HG03280 (cell line): Measurements from ENCODE around the gene EFNA5.

Experiments used
- ATAC-seq: cut with Tn5 transposase; IDR thresholded peaks from one replicate; pipeline ENCODE4 v1.9.1; 2021; ENCODE audit warnings: mild to moderate bottlenecking, moderate library complexity; ENCODE audit not compliant: unreplicated experiment

Gene EFNA5

DNA sequence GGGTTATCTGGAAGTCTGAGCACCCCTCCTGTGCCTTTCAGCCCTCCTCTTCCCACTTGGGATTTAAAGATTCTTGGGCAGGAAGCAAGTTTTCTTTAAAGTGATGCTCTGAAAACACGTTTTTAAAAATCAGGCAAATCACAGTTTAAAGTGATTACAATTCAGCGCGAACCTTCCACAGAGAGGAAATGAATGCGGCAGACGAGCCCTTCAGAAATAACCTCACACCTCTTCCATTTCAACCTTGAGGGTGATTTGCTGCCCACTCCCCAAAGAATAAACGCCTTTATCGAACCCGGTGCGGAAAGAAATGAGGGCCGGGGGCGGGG, 2.3 kb upstream of the EFNA5 start:
- no peak for ATAC-seq

DNA sequence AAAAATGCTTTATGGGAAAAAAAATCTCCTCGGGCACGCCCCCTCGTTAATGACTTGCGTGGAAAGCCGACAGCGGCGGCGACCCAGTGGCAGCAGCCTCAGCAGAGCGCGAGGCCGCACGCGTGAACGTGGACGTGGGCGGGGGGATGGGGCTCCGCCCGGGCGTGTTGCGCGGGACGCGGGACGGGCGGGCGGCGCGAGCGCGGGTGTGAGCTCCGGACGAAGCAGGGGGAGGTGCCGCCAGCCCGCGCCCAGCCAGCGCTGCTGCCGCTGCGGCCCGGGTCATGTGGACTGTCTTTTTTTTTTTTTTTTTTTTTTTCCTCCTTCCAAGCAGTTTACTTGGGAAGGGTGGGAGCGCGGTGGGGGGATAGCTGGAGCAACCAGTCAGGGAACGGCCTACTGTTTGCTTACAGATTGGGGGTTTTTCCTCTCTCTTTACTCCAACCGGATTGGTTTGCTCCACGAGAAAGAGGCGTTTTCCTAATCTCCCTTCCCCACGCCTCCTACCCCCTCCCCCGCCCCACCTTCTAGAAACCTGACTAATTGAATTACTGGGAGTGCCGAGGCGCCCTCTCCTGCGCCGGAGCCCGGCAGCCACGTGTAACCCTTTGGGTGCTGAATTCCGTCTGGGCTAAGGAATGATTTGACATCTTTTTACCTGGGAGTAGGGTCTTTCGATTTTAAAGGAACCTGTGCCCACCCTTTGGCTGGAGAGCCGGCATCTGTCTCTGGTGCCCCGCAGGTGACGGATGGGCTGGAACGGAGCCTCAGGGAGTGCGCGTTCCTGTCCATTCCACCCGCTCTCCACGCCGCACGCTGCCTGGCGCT, 1.7 kb upstream of the EFNA5 start:
- no peak for ATAC-seq

DNA sequence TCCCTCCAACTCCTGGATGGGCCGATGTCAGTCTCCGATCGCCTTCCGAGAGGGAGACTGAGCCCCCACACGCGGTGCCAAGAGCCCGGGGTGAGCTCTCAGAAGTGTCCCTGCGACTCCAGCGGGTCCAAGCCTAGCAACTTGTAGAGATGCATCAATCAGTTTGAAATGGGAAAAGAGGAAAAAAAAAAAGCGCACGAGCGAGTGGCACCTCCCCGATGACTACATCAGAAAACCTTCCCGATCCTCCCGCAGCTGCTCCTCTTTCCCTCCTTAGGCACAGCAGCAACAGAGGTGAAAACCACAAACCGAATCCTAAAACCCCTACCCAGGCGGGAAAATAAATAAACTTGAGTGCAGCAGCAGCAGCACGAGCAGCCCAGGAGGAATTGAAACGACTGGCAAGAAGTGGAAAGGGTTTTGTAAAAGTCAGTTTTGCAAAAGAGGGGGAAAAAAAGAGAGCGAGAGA, 1.0 kb upstream of the EFNA5 start:
- no peak for ATAC-seq

DNA sequence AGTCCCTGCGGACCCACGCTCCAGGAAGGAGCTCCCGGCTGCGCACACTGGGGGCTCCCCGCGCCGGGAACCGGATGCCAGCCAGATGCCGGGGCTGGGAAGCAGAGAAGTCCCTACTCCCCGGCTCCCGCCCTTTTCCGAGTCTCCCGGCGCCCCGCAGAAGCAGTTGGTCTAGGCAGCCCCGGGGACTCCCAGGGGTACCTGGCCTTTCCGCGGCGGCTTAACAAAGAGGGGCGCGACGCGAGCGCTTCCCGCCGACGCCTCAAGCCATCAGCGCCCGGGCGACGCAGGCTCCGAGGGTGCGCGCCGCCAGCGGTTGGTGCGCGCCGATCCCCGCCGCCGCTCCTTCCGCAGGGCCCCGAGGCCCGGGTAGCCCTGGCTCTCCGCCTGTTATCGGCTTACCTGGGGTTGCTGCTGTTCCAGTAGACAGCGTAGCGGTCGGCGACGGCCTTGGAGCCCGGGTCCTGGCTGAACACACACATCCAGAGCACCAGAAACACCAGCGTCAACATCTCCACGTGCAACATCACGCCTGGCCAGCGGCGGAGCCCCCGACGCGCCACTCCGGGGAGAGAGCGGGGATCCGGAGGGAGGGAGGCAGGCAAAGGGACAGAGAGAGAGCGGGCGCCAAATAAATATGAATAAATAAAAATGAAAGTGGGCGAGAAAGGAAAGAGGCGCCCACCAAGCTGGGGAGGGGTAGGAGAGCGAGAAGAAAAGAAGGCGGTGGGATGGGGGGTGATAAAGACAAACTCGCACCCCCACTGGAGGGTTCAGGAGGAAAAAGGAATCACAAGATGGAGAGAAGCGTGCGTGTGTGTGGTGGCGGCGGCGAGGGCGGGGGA, 428 bp downstream of the EFNA5 start:
- ATAC-seq: no peak

DNA sequence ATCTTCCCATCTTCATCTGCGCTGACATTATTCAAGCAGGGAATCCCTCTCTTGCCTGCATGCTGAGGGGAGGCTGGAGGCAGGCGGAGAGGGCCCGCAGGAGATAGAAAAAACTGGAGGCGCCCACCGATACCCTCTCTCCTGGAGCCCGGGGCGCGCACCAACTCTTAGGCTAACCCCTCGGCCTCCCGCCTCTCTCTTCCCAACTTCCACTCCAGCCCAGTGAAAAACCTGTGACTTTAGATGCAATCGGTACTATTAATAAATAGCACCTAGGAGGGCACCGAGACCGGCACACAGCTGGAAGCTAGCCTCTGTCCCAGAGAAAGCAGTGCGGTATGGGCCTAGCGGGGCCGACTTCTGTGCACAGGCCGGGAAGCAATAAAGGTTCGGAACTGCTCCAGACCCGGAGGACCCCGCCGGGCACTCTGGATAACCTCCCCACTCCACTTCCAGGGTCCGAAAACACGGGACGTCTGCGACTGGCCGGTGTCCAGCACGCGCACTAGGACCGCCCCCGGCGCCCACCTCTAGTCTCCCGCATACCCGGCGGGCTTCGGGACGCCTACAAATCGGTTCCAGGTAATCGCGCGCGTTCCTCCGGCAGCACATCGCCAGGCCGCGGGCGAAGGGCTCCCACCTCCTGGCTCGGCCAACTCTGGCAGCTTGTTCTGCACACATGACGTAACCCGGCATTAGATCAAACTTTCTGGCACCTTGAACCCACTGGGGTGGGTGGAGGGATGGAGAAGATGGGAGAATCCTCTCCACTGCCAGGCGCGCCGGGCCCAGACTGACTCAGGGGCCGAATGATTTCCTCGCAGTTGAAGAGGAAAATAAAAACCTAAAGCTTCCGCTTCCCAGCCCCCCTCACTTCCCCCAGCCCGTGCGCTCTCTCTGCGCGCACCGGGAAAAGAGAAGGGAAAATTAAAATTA, 1.4 kb downstream of the EFNA5 start:
- no peak for ATAC-seq

DNA sequence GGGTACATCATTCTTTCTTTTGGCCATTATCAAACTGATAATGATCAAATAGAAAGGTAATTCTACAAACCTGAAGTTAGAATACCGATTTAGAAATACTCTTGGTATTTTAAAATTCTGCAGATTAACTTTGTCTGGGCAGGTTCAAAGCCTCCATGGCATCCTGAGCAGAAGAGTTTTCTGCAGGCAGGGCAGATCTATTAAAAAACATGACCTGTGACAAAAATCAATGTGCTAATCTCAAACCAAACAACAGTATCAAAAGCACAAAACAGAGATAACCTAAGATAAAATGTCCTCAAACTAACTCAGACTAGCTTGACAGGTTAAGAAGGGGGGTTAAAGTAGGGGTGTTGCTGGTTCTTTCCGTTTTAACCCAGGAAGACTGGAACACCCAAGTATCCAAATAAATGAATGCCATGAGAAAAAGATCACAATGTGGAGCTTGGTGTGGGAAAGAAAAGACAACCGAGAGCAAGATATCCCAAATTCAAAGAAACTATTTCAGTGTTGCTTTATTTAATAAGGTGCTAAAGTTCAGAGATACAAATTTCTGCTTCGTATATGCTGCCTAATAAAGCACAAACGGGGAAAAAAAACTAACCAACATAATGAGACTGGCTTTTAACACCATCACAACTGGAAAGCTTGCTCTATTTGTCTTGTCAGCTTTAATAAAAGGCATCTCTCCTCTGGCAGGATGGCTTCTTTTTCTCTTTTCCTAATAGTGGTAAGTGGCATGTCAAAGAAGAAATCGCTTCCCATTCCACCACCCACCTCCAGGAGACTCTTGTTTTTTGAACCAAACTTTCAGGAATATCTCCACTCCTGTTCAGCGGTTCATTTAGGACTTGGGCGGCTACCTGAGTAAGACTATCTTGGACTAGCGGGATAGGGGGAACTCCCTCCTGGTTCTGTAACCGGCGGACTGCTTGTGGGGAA, 2.3 kb downstream of the EFNA5 start:
- ATAC-seq: no peak

DNA sequence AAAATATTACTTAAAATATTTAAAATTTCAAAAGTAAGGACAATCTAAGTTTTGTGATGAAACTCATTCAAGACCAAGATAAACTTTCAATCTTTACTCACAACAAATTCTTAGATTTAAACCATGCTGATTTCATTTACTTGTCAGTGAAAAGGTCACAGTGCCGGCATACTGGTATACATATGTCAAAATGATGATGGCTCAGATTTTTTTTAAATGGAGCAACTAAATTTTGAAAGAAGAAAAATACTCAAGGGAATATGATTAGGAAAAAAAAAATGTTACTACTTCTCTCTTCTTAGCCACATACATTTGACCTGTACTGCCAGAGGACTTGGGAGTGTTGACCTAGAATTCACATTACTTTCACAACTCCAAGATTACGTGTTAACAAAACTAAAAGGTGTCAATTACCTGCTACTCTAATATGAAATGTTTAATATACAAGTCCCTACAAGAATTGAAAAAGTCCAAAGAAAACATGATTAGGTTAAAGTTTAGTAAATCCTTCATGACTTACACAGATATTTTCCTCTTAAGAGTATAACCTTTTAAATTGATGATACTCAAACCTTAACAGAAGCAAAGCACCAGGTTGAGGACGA, 4.6 kb downstream of the EFNA5 start:
- ATAC-seq: no peak

DNA sequence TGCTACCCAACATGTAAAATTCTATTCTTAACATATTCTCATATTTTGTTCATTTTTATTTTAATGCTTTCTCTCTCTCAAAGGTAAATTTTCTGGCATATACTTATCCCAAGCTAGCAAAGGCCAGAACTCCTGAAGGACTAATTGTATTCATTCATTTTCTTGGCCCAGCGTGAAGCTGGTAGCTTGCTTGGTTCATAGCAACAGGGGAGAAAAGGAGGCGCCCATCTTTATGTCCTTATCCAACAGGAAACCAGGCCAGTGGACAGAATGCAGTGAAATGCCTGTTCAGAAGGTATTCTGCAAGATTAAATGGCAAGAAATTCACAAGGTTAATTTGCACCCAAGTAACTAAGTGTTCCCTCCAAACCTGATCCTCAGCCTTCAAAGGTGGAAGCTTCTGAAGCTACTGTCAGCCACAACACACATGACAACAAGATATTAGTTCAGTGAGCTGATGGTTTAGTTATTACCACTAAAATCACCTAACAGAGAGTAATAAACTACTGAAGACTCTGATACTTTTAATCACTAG, 5.6 kb downstream of the EFNA5 start:
- no peak for ATAC-seq

DNA sequence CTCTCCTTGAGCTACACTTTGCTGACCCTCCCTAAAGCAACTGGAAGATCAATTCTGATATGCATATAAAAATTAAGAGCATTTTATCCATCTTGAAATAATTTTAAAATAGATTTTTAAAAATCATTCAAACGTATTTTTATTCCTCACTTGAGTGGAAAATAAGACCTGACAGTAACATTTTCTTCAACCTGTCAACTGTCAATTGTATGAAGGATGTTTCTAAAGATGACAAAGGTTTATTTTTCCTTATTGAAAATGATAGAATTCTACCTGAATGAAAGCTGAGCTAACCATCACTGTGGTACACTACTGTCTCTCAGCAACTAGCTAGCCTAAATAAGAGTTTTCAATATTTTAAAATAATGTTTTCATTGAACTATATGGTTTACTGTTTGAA, 7.0 kb downstream of the EFNA5 start:
- ATAC-seq: no peak

DNA sequence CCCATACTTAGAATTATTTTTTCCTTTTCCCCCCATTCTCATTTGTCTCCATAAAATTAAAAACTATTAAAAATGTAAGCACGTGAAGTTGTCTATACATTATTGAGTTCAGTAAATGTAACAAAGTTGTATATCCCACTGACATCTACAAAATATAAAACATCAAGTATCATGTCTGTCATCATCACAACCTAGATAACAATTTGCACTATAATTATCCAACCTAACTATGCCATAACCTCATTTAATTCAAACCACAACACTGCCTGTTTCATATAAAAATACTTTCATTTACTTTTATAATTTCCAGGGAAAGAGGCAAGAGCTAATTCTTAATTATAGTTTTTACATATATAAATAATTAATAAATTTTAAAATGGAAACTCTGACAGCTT, 9.1 kb downstream of the EFNA5 start:
- ATAC-seq: no peak

DNA sequence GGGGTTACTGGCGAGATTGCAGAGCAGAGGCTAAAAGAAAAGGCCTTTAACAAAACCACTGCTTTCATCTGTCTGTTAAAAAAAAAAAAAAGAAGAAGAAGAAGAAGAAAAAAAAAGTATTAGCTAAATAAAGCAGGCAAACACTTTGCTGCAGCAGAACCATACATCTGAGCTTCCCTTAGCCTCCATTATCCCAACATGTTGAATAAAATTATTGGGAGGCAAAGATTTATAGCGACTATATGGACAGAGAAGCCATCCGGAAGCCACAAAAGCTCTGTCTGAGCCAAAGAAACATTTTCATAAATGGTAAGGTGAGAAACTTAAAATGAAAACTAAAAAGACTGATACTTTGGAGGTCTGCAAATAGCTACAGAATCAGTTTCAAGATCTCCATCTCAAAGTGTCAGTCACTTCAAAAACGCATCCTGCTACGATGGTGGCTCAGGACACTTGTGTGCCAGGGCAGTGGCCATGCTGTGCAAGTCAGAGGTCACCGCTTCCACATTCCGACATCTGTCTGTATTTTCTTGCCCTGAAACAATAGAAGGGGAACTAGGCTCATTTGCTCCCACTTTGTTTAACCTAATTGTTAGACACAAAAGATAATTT, 9.6 kb downstream of the EFNA5 start:
- ATAC-seq: no peak

DNA sequence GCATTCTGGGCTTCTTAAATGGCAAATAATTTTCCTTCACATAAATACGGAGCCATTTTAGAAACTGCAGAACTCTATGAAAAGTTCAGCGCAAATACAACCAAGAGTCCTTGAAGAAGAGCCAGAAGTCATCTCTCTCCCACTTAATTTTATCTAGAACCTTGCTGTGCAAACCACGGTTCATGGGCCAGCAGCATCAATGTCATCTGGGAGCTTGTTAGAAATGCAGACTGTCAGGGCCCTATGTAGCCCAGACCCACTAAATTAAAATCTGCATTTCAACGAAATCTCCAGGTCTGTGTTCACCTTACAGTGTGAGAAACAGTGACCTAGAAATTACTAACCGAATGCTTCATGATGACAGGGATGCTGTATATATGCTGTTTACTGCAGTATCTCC, 12.2 kb downstream of the EFNA5 start:
- no peak for ATAC-seq

DNA sequence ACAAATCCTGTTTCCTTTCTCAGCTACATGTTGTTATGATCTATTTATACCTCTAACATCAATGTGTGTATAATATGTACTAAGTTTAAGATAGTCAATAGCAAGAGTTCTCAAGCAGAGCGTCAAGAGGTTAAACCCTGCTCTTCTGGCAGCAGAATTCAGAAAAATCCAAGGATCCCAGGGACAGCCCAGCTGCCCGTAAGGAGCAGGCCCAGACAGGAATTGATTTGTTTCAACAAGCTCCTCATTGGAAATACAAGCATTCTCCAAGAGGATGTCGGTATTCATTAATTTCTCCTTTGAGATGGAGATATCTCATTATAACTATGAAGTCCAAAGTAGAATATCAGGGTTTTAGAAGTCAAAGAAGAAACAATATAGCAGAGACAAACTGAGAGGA, 14.9 kb downstream of the EFNA5 start:
- no peak for ATAC-seq

DNA sequence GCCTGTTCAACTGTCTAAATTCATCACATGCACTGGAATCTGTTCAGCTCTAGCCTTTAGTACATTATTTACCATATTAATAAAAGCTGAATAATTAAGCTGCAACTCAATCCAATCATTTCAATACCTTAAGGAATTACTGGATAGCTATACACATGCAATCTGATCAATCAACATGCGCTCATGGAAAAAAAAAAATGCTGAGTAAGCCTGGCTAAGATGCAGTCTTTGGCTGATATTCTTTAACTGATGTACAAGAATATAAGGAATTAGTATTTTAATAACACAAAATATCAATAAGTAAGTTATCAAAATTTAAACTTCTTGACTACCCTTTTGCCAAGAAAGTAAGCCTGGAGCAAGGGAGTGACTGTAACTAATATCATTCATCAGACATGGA, 15.9 kb downstream of the EFNA5 start:
- no peak for ATAC-seq

DNA sequence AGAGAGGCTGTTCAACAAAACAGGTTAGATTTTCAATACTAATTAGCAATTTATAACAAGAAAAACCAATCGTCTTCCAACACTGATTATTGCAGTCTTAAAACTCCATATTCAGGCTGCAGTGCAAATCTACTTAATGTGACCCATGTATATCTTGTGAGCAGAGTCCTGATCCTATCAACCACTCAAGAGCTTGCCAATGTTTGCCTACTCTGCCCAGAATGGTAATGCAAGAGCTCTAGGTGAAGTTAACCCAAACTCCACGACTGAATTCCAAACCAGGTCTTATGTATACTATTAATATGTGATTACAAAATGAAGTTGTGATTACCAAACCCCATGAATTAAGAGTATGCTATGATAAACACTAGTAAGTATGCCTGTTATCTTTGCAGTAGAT, 17.1 kb downstream of the EFNA5 start:
- no peak for ATAC-seq

DNA sequence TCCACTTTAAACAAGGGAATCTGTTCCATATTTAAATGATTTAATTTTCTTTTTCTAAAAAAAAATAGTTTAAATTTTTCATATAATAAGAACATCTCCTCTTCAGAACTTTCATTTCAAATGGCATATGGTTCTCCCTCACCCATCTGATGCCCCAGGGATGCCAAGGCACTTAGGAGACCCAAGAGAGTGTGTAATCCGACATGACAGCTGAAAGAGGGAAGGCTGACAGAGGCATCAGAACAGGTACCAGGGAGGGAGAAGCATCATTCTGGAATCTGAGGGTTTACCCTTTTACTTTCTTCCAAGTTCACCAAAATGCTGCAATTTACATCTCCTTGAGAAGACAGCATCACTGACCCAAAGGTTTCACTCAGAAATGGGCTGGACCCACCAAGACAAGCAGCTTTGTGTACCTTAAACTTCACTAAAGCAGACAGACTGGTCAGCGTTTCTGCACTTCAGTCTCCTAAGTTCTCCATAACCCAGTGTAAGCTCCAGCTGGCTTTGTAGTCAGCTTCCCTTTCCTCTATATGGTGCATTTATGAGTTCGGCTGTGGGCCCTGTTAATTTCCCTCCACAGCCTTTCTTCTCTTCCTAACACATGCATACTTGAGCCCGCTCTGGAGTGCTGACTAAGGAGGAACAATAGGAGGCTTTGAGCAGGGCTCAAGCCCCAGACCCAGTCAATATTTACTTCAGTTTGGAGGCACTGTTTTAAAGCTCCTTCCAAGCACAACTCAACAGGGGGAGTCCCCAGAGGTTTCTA, 17.7 kb downstream of the EFNA5 start:
- ATAC-seq: no peak

DNA sequence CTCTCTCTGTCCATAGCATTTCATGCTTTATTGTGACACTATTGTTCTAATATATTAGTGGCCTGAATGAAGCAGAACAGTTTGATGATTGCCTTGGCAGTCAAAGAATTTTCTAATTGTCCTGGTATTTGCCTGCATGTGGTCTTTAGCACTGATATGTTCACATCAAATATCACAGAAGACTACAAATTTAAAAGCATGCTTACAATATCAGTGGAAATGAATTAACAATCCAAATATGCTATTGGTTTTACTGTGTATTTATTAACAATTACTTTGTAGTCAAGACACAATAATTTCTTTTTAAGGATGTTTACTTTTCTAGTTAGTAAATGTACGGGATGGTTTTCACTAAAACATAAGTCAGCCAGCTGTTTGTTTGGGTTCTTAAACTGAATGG, 18.3 kb downstream of the EFNA5 start:
- no peak for ATAC-seq

DNA sequence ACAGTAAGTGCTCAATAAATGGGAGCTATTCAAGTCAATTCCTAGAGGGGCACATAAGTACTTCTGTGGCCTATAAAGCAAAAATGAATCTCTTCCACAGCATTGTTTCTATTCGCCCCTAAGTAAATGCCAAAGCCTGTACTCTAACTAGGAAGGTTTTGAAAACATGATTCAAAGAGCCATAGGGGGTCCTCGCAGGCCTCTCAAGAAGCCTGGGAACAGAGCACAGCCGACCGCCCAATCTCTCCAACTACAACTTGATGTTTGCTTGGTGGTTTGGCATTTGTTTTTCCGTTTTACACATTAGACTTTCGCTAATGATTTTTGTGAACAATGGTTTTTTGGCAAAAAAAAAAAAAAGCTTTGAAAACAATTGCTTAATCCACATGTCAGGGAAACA, 19.4 kb downstream of the EFNA5 start:
- no peak for ATAC-seq
